GM12801 (cell line): ENCODE data around the gene SCEL.

ENCODE experiments used
- CTCF ChIP-seq: IDR thresholded peaks from one replicate; pipeline ENCODE4 v1.5.1; 2011; ENCODE audit warnings: control low read depth; ENCODE audit not compliant: insufficient read length; ENCODE audit errors: extremely low read depth

The SCEL gene

DNA sequence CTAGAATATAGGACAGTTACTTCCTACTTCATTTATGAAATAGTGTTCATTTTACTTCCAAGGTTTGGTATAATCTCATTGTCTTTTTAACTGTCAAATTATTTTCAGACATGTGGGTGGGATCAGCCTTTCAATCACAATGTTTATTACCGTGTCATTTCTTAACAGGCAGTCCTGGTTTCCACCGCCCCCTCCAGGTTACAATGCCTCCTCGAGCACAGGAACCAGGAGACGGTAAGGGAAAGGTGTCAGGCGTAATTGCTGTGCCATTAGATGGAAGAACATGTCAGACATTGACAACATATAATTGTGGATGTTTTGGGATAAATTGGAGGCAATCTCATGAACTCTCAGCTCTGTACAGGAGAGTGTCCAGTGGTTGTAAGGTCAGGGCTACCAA lies 36.5 kb downstream of the SCEL start:
- no peak for TF ChIP-seq CTCF

GRCh38 chr13:77574096-77574495 lies 38.6 kb downstream of the SCEL start:
- no peak for TF ChIP-seq CTCF

DNA sequence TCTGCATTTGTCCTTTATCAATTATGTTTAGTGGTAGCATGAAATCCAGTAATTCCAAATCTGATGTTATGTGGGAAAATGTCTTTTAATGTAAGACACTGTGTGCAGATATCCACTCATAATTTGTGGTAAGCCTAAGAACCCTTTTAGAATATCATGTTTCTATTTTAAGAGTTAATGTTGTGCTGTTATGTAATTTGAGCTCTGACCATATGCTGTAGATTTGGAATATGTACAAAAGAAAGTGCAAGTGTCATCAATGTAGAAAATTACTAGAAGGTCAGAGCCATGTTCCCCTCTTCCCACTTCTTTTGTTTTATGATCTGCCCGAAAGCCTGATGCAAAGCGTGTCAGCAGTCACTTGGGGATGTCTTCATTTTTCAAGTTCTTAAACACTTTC lies 44.5 kb downstream of the SCEL start:
- TF ChIP-seq CTCF, result no peak

- no peak for TF ChIP-seq CTCF
These were observed 45.2 kb downstream of the SCEL start for GRCh38 chr13:77580748-77581147.

DNA sequence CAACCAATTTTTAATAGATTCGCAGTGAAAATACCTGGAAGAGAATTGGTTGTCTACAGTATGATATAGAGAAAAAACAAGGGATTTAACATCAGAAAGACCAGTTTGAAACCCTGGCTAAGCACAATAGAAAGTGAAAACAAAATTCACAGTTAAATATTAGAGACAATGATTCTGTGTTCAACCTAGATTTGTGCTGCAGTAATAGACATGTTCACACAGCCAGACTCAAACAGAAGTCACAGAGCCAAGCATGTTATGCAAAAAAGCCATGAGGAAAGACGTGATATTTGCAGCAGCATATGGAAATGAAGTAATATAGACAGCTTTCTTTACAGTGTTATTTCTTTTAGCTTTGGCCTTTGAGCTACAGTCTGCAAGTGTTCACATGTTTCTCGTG lies 48.1 kb downstream of the SCEL start:
- TF ChIP-seq CTCF, result no peak

- TF ChIP-seq CTCF, result no peak
These were observed 48.6 kb downstream of the SCEL start for GRCh38 chr13:77584106-77584505.

GRCh38 chr13:77595166-77595810 lies 59.8 kb downstream of the SCEL start:
- TF ChIP-seq CTCF, result no peak
